ENCODE results near the gene UFC1. TPM values are rescaled to one million over a fixed set of nuclear protein-coding genes. Genes with fewer than 3 reads are reported as not detected.

The UFC1 gene
- total and polyA plus RNA-seq, 8 donors: 93.8 to 163 (median 144) TPM

DNA sequence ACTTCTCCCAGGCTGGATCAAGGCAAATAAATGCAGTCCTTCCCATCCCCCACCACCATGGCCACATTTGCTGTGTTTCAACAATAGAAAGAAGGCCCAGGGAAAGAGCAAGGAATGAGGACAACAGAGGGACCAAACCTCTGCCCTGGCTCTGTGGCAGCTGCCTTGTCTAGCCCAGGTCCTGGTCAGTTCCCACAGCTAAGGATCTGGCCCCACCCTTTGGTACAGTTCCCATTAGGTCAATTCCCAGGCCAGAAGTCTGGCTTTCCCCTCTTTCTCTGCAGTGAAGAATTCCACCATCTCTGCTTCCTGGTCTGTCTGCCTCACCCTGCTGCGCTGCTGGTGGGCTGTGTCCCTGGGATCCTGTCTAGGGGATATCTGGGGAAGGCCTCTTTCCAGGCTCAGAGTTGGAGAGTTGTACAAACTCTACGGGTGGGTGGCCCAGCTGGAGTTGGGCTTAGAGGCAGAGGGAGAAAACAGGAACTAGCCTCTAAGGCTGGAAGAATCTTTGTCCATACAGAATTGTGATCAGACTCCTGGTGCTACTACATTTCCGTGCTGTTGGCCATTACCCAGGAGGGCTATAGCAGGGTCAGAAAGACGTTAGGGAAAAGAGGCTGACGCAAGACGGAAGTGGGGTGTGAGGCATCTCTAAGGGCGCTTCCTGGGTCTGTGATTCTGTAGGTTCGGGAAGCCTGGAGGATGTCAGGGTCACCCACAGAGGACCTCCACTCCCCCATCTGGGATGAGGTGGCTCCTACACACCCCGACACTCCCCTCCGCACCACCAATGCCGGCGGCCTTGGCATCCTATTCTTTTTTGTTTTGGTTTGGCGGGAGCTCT, 47.4 kb downstream of the UFC1 start:
- no peaks in the 10 kb centered on the region for H3K9me3 ChIP-seq
- peak overlapping the region; percentile 89 to 98 for H3K27ac ChIP-seq
- intact Hi-C loops (cut with DNase I): no loop called here
- peaks cover 0 to 15% of the 10 kb centered on the region in 2 donors for H3K36me3 ChIP-seq
- peak overlapping the region; percentile 71 to 76 for H3K4me3 ChIP-seq
- peaks cover 29 to 71% of the 10 kb centered on the region in 2 donors for H3K4me1 ChIP-seq
- H3K27me3 ChIP-seq: no peaks in the 10 kb centered on the region
- TF ChIP-seq, protein P1, sequence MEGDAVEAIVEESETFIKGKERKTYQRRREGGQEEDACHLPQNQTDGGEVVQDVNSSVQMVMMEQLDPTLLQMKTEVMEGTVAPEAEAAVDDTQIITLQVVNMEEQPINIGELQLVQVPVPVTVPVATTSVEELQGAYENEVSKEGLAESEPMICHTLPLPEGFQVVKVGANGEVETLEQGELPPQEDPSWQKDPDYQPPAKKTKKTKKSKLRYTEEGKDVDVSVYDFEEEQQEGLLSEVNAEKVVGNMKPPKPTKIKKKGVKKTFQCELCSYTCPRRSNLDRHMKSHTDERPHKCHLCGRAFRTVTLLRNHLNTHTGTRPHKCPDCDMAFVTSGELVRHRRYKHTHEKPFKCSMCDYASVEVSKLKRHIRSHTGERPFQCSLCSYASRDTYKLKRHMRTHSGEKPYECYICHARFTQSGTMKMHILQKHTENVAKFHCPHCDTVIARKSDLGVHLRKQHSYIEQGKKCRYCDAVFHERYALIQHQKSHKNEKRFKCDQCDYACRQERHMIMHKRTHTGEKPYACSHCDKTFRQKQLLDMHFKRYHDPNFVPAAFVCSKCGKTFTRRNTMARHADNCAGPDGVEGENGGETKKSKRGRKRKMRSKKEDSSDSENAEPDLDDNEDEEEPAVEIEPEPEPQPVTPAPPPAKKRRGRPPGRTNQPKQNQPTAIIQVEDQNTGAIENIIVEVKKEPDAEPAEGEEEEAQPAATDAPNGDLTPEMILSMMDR (IDR thresholded peaks at IDR 0.05): no peak
- DNase-seq: peak in 2 of 4 donors; percentile 53 to 71
- peak; percentile 12 for ATAC-seq

DNA sequence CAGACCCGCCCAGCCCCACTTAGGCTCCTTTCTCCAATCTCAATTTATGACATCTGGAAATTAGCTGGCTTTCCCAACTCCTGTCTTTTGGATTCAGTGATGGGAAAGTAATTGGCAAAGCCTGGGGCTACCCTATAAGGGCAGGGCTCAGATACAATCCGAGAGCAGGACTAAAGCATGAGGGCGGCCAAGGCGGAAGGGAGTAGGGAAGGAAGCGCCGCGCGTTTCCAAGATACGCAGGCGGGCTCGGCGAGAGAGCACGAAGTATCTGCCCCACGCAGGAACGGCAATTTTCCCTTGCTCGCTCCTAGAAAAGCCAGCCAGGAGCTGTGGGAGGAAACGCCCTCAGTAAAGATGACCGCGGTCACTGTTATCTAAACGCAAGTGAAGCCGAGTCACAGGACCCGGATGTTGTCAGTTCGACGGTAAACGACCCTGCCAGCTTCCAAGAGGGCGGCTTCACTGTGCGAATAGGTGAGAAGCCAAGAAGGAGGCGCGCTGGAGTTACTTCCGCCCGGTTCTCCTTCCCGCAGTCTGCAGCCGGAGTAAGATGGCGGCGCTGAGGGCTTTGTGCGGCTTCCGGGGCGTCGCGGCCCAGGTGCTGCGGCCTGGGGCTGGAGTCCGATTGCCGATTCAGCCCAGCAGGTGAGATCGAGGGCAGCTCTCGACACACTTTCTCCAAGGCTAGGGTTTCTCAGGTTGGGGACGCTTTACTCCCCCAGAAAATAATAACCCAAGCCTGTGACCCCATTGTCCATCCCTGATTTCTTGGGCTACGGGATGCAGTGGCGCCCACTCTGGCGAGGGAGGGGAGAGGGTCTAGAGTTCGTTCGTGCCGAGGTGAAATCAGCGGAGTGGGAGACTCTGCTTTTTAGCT, 48.3 kb downstream of the UFC1 start, which contains the start of gene NDUFS2:
TSS of gene NDUFS2 (plus strand) at position 532 of the 877 bp plus-strand sequence. CDS start at position 551, 19 bp downstream.
- DNase-seq: peak; percentile 96 to 99 (median 98)
- H3K36me3 ChIP-seq: peaks cover 0 to 24% of the 10 kb centered on the region in 2 donors
- ATAC-seq: peak; percentile 93
- H3K4me3 ChIP-seq: peak within 1 kb of the TSS; percentile 71 to 76
- intact Hi-C loops (cut with DNase I): no loop called here
- H3K9me3 ChIP-seq: no peaks in the 10 kb centered on the region
- H3K27me3 ChIP-seq: no peaks in the 10 kb centered on the region
- H3K27ac ChIP-seq: peak within 1 kb of the TSS; percentile 89 to 98
- H3K4me1 ChIP-seq: peaks cover 29 to 79% of the 10 kb centered on the region in 2 donors
- TF ChIP-seq, protein P1 (IDR thresholded peaks at IDR 0.05): no peak

DNA sequence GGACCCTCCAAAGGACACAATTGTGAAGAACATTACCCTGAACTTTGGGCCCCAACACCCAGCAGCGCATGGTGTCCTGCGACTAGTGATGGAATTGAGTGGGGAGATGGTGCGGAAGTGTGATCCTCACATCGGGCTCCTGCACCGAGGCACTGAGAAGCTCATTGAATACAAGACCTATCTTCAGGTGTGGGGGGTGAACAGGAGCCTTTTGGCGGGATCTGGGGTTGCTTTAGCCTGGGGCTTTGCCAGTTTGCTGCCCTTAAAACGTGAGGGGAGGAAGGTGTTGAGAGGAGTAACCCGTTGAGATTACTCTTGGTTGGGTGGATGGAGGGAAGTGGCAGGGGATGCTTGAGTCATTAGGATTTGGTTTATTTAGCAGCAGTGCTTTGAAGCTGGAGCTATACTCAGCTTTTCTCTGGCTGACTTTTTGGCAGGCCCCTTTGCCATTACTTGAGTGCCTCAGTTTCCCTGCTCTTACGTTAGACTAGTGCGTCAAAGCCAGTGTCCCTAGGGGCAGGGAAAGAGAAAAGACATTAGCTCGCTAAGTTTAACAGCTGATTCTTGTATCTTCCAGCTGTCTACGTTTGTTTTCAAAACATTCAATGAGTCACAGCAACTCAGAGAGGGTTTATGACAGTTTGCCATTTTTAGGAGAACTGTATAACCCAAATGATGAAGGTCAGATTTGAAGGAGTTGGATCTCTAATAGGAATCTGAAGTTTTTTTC, 52.8 kb downstream of the UFC1 start:
- TF ChIP-seq, protein P1 (IDR thresholded peaks at IDR 0.05): no peak
- Histone ChIP-seq H3K9me3 (no peaks in the 10 kb centered on the region), H3K36me3 (peaks cover 4 to 69% of the 10 kb centered on the region in 2 donors), H3K4me1 (peaks cover 15 to 85% of the 10 kb centered on the region in 2 donors), H3K27me3 (no peaks in the 10 kb centered on the region), H3K27ac (peak overlapping the region; percentile 15 to 44), H3K4me3 (no peak overlapping the region)
- DNase-seq: no peak
- ATAC-seq: no peak
- intact Hi-C loops (cut with DNase I): no loop called here

DNA sequence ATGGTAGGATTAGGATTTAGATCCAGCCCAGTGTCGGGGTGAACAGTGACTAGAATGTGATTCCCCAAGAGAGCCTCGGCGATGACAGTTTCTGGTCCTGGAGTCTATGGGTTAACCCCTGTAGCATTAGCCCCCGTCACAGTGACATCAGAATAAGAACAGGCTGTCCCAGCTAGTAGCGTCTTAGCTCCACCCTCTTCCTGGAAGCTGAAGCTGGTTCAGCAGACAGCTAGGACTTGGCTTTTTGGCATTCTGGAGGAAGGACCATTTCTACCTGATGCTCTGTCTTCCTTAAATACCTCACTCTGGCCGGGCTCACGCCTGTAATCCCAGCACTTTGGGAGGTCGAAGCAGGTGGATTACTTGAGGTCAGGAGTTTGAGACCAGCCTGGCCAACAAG, 53.4 kb downstream of the UFC1 start:
- ATAC-seq: peak; percentile 11
- TF ChIP-seq, protein P1 (IDR thresholded peaks at IDR 0.05): no peak
- Histone ChIP-seq H3K27ac (peak overlapping the region; percentile 15 to 44), H3K27me3 (no peaks in the 10 kb centered on the region), H3K36me3 (peaks cover 4 to 75% of the 10 kb centered on the region in 2 donors), H3K9me3 (no peaks in the 10 kb centered on the region), H3K4me1 (peaks cover 12 to 82% of the 10 kb centered on the region in 2 donors), H3K4me3 (no peak overlapping the region)
- intact Hi-C loops (cut with DNase I): no loop called here
- DNase-seq: no peak

Other genes with a start within 250 kb of the UFC1 start
- gene ITLN2, start 199.2 kb upstream of the UFC1 start, total RNA-seq: 1 to 10 TPM; 1.5 to 1.8 TPM
- under 1 TPM in 2 of 6 donors, not detected in 4; 0.17 to 0.18 TPM for gene ITLN2, start 199.2 kb upstream of the UFC1 start, polyA plus RNA-seq (ENCODE audit: insufficient read length in 6 of 6)
- gene F11R, start 132.8 kb upstream of the UFC1 start, total RNA-seq: 100 to 1,000 TPM; 142 to 164 TPM
- 100 to 1,000 TPM in 2 of 6 donors, 10 to 100 TPM in 4; 76.9 to 107 (median 94.6) TPM for gene F11R, start 132.8 kb upstream of the UFC1 start, polyA plus RNA-seq (ENCODE audit: insufficient read length in 6 of 6)
- gene TSTD1, start 115.0 kb upstream of the UFC1 start, total RNA-seq: 10 to 100 TPM; 35.1 to 73.5 TPM
- 10 to 100 TPM; 38.9 to 49.9 (median 45.7) TPM for gene TSTD1, start 115.0 kb upstream of the UFC1 start, polyA plus RNA-seq (ENCODE audit: insufficient read length in 6 of 6)
- 10 to 100 TPM; 56.1 to 72.4 TPM for gene USF1, start 108.0 kb upstream of the UFC1 start, total RNA-seq
- 10 to 100 TPM; 61.1 to 75.4 (median 66.5) TPM for gene USF1, start 108.0 kb upstream of the UFC1 start, polyA plus RNA-seq (ENCODE audit: insufficient read length in 6 of 6)
- 10 to 100 TPM; 18.8 to 57.7 TPM for gene ARHGAP30, start 84.1 kb upstream of the UFC1 start, total RNA-seq
- gene ARHGAP30, start 84.1 kb upstream of the UFC1 start, polyA plus RNA-seq (ENCODE audit: insufficient read length in 6 of 6): 1 to 10 TPM; 3.0 to 4.5 (median 4.0) TPM
- 1 to 10 TPM; 5.6 to 9.6 TPM for gene NECTIN4, start 64.4 kb upstream of the UFC1 start, total RNA-seq
- 10 to 100 TPM in 3 of 6 donors, 1 to 10 TPM in 3; 7.9 to 11.2 (median 9.5) TPM for gene NECTIN4, start 64.4 kb upstream of the UFC1 start, polyA plus RNA-seq (ENCODE audit: insufficient read length in 6 of 6)
- 10 to 100 TPM in 1 of 2 donors, 1 to 10 TPM in 1; 4.5 to 10.3 TPM for gene KLHDC9, start 55.6 kb upstream of the UFC1 start, total RNA-seq
- 1 to 10 TPM; 4.3 to 7.7 (median 5.1) TPM for gene KLHDC9, start 55.6 kb upstream of the UFC1 start, polyA plus RNA-seq (ENCODE audit: insufficient read length in 6 of 6)
- gene PFDN2, start 35.9 kb upstream of the UFC1 start, total RNA-seq: 10 to 100 TPM; 42.5 to 47.9 TPM
- 10 to 100 TPM; 45.8 to 57.0 (median 52.8) TPM for gene PFDN2, start 35.9 kb upstream of the UFC1 start, polyA plus RNA-seq (ENCODE audit: insufficient read length in 6 of 6)
- 10 to 100 TPM; 38.7 to 40.2 TPM for gene NIT1, start 35.9 kb upstream of the UFC1 start, total RNA-seq
- gene NIT1, start 35.9 kb upstream of the UFC1 start, polyA plus RNA-seq (ENCODE audit: insufficient read length in 6 of 6): 10 to 100 TPM; 40.7 to 44.6 (median 41.6) TPM
- 10 to 100 TPM; 25.8 to 34.6 TPM for gene DEDD, start 21.3 kb upstream of the UFC1 start, total RNA-seq
- 10 to 100 TPM; 49.0 to 55.8 (median 51.6) TPM for gene DEDD, start 21.3 kb upstream of the UFC1 start, polyA plus RNA-seq (ENCODE audit: insufficient read length in 6 of 6)
- gene USP21, start 5.5 kb downstream of the UFC1 start, total RNA-seq: 10 to 100 TPM; 24.1 to 25.8 TPM
- gene USP21, start 5.5 kb downstream of the UFC1 start, polyA plus RNA-seq (ENCODE audit: insufficient read length in 6 of 6): 10 to 100 TPM; 42.1 to 53.3 (median 49.1) TPM
- gene PPOX, start 12.4 kb downstream of the UFC1 start, total RNA-seq: 10 to 100 TPM; 15.2 to 18.7 TPM
- 10 to 100 TPM; 41.9 to 53.0 (median 49.3) TPM for gene PPOX, start 12.4 kb downstream of the UFC1 start, polyA plus RNA-seq (ENCODE audit: insufficient read length in 6 of 6)
- gene B4GALT3, start 23.5 kb downstream of the UFC1 start, total RNA-seq: 10 to 100 TPM; 35.3 to 35.8 TPM
- 10 to 100 TPM; 36.1 to 42.3 (median 37.6) TPM for gene B4GALT3, start 23.5 kb downstream of the UFC1 start, polyA plus RNA-seq (ENCODE audit: insufficient read length in 6 of 6)
- 10 to 100 TPM; 13.4 to 15.4 TPM for gene ADAMTS4, start 45.1 kb downstream of the UFC1 start, total RNA-seq
- 1 to 10 TPM; 1.4 to 3.5 (median 2.4) TPM for gene ADAMTS4, start 45.1 kb downstream of the UFC1 start, polyA plus RNA-seq (ENCODE audit: insufficient read length in 6 of 6)
- gene NDUFS2, start 48.4 kb downstream of the UFC1 start, total RNA-seq: 10 to 100 TPM; 67.7 to 78.6 TPM
- gene NDUFS2, start 48.4 kb downstream of the UFC1 start, polyA plus RNA-seq (ENCODE audit: insufficient read length in 6 of 6): 100 to 1,000 TPM; 142 to 188 (median 161) TPM
- 100 to 1,000 TPM; 102 to 329 TPM for gene FCER1G, start 61.3 kb downstream of the UFC1 start, total RNA-seq
- 10 to 100 TPM; 14.6 to 22.0 (median 15.8) TPM for gene FCER1G, start 61.3 kb downstream of the UFC1 start, polyA plus RNA-seq (ENCODE audit: insufficient read length in 6 of 6)
- gene APOA2, start 69.7 kb downstream of the UFC1 start, total RNA-seq: not detected
- 1 to 10 TPM in 2 of 6 donors, under 1 TPM in 1, not detected in 3; 0.67 to 9.4 (median 6.8) TPM for gene APOA2, start 69.7 kb downstream of the UFC1 start, polyA plus RNA-seq (ENCODE audit: insufficient read length in 6 of 6)
- gene TOMM40L, start 72.1 kb downstream of the UFC1 start, total RNA-seq: 10 to 100 TPM; 12.7 to 15.6 TPM
- 10 to 100 TPM in 4 of 6 donors, 1 to 10 TPM in 2; 9.2 to 12.7 (median 10.9) TPM for gene TOMM40L, start 72.1 kb downstream of the UFC1 start, polyA plus RNA-seq (ENCODE audit: insufficient read length in 6 of 6)
- gene NR1I3, start 84.2 kb downstream of the UFC1 start, total RNA-seq: not detected
- 1 to 10 TPM in 4 of 6 donors, under 1 TPM in 2; 0.48 to 1.5 (median 1.2) TPM for gene NR1I3, start 84.2 kb downstream of the UFC1 start, polyA plus RNA-seq (ENCODE audit: insufficient read length in 6 of 6)
- gene PCP4L1, start 104.8 kb downstream of the UFC1 start, total RNA-seq: 1 to 10 TPM; 1.5 to 6.6 TPM
- 1 to 10 TPM in 4 of 6 donors, under 1 TPM in 2; 0.53 to 1.4 (median 1.2) TPM for gene PCP4L1, start 104.8 kb downstream of the UFC1 start, polyA plus RNA-seq (ENCODE audit: insufficient read length in 6 of 6)
- 1 to 10 TPM; 2.0 to 4.8 TPM for gene MPZ, start 156.0 kb downstream of the UFC1 start, total RNA-seq
- gene MPZ, start 156.0 kb downstream of the UFC1 start, polyA plus RNA-seq (ENCODE audit: insufficient read length in 6 of 6): 1 to 10 TPM; 2.1 to 5.5 (median 2.7) TPM
- 100 to 1,000 TPM; 187 to 204 TPM for gene SDHC, start 160.4 kb downstream of the UFC1 start, total RNA-seq
- 100 to 1,000 TPM; 164 to 201 (median 180) TPM for gene SDHC, start 160.4 kb downstream of the UFC1 start, polyA plus RNA-seq (ENCODE audit: insufficient read length in 6 of 6)
- 1 to 10 TPM in 1 of 2 donors, not detected in 1; 5.8 TPM for gene CFAP126, start 213.9 kb downstream of the UFC1 start, total RNA-seq
- gene CFAP126, start 213.9 kb downstream of the UFC1 start, polyA plus RNA-seq (ENCODE audit: insufficient read length in 6 of 6): 10 to 100 TPM in 4 of 6 donors, 1 to 10 TPM in 2; 3.2 to 18.7 (median 11.4) TPM